OCI-LY7 (cell line): Measurements from ENCODE around the gene OCLN. TPM values are rescaled to one million over a fixed set of nuclear protein-coding genes. Genes with fewer than 3 reads are reported as not detected.

Experiments used
- BruUV-seq: library from RNA; stranded (reverse); fragments of 400-500 nt; replicated peaks from 2 replicates; lab custom pipeline; 2021; lab: Mats Ljungman, UMichigan
- CTCF ChIA-PET: fragments of 300-600 bp; sonication (Branson Sonifier 250); formaldehyde crosslinking; loops from one replicate; lab custom pipeline; 2022; ENCODE audit warnings: antibody characterized with exemption; ENCODE audit not compliant: unreplicated experiment; lab: Charles Lee
- POLR2A ChIA-PET: fragments of 300-600 bp; sonication (Branson Sonifier 250); formaldehyde crosslinking; loops from one replicate; lab custom pipeline; 2022; ENCODE audit warnings: antibody characterized with exemption; lab: Charles Lee
- DNase-seq: peaks from one replicate; pipeline ENCODE4 v3.0.0-alpha.2; 2015; ENCODE audit warnings: low spot score
- H2AFZ ChIP-seq: fragments of 200-600 bp; sonication (generic), shearing (Covaris generic); 2 replicates; pipeline ENCODE4 v1.6.1; 2014; ENCODE audit warnings: mild to moderate bottlenecking, antibody characterized with exemption, low read length, moderate library complexity
- H3K27ac ChIP-seq: fragments of 200-600 bp; sonication (generic); 2 replicates; pipeline ENCODE4 v1.5.1; 2014; ENCODE audit warnings: mixed run types, low read depth, mild to moderate bottlenecking, moderate library complexity, low read length, inconsistent platforms; ENCODE audit not compliant: poor library complexity, severe bottlenecking
- H3K36me3 ChIP-seq: fragments of 200-600 bp; sonication (generic); 2 replicates; pipeline ENCODE4 v1.6.1; 2014; ENCODE audit warnings: mild to moderate bottlenecking, antibody characterized with exemption, low read length, moderate library complexity, mixed read lengths; ENCODE audit not compliant: insufficient read depth
- H3K4me1 ChIP-seq: fragments of 200-600 bp; sonication (generic); 2 replicates; pipeline ENCODE4 v1.5.1; 2014; ENCODE audit warnings: mild to moderate bottlenecking, low read length; ENCODE audit not compliant: insufficient read depth, poor library complexity, severe bottlenecking
- H3K4me2 ChIP-seq: fragments of 200-600 bp; sonication (generic); 2 replicates; pipeline ENCODE4 v1.6.1; 2014; ENCODE audit warnings: mild to moderate bottlenecking, low read length
- H3K4me3 ChIP-seq: fragments of 200-600 bp; sonication (generic); 2 replicates; pipeline ENCODE4 v1.5.1; 2014; ENCODE audit warnings: mild to moderate bottlenecking, low read depth, low read length; ENCODE audit not compliant: poor library complexity, severe bottlenecking
- H3K79me2 ChIP-seq: fragments of 200-600 bp; sonication (generic); 2 replicates; pipeline ENCODE4 v1.6.1; 2016; ENCODE audit warnings: low read depth, mild to moderate bottlenecking, low read length, moderate library complexity, mixed read lengths; ENCODE audit not compliant: insufficient read depth
- H3K9me2 ChIP-seq: fragments of 200-600 bp; sonication (generic); 2 replicates; pipeline ENCODE4 v1.6.1; 2016; ENCODE audit warnings: mild to moderate bottlenecking, low read length, mixed read lengths; ENCODE audit not compliant: insufficient read depth
- H3K9me3 ChIP-seq: fragments of 200-600 bp; sonication (generic); 2 replicates; pipeline ENCODE4 v1.6.1; 2014; ENCODE audit warnings: mild to moderate bottlenecking, mixed run types, low read length, mixed read lengths
- H4K20me1 ChIP-seq: fragments of 200-600 bp; sonication (generic); 2 replicates; pipeline ENCODE4 v1.6.1; 2014; ENCODE audit warnings: mild to moderate bottlenecking, antibody characterized with exemption, low read length, moderate library complexity, mixed read lengths; ENCODE audit not compliant: insufficient read depth
- EZH2phosphoT487 ChIP-seq: fragments of 200-600 bp; sonication (generic); IDR thresholded peaks from 2 replicates; pipeline ENCODE4 v1.6.1; 2018; ENCODE audit warnings: low read depth, borderline replicate concordance, mild to moderate bottlenecking, mixed run types, antibody characterized with exemption, low read length, moderate library complexity, mixed read lengths
- intact Hi-C: fragments of 100-400 bp; cut with micrococcal nuclease; formaldehyde crosslinking; loops from one replicate; pipeline ENCODE4 v1.10.0; 2022; ENCODE audit not compliant: unreplicated experiment
- total RNA-seq, 2 experiments: library from RNA; depleted of rRNA in 1 of 2; stranded (reverse); fragments of >200 nt in 1 of 2; shearing (Covaris generic) in 1 of 2; gene quantifications; 2 replicates each; pipeline ENCODE4 v1.2.3, GENCODE V29; 2014 to 2022
- TF ChIP-seq, protein P1 (sequence below): fragments of 200-600 bp; sonication (generic); conservative IDR thresholded peaks from 2 replicates; pipeline ENCODE4 v1.5.1; 2014; ENCODE audit warnings: mild to moderate bottlenecking, antibody characterized with exemption, low read length, moderate library complexity, mixed read lengths

OCLN gene
- total RNA-seq, 2 experiments from 2014 or later, result 0.50 to 1.1 TPM

DNA sequence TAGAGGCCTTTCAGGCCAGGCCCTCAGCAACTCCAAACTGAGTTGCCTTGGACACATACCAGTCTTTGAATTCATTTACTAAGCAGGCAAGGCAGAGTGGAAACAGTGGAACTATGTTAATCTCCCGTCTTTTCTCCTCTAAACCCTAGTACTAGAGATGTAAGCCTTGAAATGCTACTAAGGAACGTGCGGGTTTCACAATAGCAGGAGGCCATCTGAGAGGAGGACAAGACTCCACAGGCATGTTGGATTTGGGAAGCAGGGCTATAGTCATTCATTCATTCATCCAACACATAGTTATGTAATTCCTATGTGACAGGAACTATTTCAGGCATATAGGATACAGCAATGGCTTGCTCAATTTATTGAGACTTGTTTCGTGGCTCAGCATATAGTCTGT, 3.3 kb upstream of the OCLN start:
- CTCF ChIA-PET, result no interaction called here
- no peaks in the 10 kb centered on the region for H3K9me2 ChIP-seq
- no peak overlapping the region for H3K4me3 ChIP-seq
- DNase-seq, result no peak
- no peak overlapping the region for H3K27ac ChIP-seq
- H4K20me1 ChIP-seq, result no peaks in the 10 kb centered on the region
- no peaks in the 10 kb centered on the region for H3K9me3 ChIP-seq
- intact Hi-C loops, result no loop called here
- no peaks in the 10 kb centered on the region for H3K4me1 ChIP-seq
- H3K4me2 ChIP-seq, result no peak overlapping the region
- POLR2A ChIA-PET, result no interaction called here
- TF ChIP-seq, protein P1, sequence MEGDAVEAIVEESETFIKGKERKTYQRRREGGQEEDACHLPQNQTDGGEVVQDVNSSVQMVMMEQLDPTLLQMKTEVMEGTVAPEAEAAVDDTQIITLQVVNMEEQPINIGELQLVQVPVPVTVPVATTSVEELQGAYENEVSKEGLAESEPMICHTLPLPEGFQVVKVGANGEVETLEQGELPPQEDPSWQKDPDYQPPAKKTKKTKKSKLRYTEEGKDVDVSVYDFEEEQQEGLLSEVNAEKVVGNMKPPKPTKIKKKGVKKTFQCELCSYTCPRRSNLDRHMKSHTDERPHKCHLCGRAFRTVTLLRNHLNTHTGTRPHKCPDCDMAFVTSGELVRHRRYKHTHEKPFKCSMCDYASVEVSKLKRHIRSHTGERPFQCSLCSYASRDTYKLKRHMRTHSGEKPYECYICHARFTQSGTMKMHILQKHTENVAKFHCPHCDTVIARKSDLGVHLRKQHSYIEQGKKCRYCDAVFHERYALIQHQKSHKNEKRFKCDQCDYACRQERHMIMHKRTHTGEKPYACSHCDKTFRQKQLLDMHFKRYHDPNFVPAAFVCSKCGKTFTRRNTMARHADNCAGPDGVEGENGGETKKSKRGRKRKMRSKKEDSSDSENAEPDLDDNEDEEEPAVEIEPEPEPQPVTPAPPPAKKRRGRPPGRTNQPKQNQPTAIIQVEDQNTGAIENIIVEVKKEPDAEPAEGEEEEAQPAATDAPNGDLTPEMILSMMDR, result no peak
- no peak for TF ChIP-seq EZH2phosphoT487
- no TSS peak for BruUV-seq
- no peaks in the 10 kb centered on the region for H3K36me3 ChIP-seq
- H2AFZ ChIP-seq, result no peak overlapping the region
- H3K79me2 ChIP-seq, result no peaks in the 10 kb centered on the region

DNA sequence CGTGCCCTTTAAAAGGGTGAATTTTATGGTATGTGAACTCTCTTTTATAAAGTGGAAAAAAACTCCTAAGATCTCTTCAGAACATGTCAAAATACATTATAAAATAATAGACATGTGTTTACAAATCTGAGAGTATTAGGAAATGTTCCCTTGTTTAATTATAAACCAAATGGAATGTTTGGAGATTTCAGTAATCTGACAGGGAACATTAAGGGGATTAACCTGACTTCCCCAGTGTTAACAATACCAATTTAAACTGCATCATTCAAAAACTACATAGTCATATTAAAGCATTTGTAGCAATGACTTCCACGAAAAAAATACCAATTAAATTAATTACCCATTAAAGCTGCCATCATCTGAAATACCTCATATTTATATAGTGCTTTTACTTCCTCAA, 1.6 kb upstream of the OCLN start:
- H3K4me3 ChIP-seq, result no peak overlapping the region
- no peak overlapping the region for H2AFZ ChIP-seq
- DNase-seq, result no peak
- H3K9me2 ChIP-seq, result no peaks in the 10 kb centered on the region
- TF ChIP-seq, protein P1, result no peak
- TF ChIP-seq EZH2phosphoT487, result no peak
- CTCF ChIA-PET, result no interaction called here
- H3K4me1 ChIP-seq, result no peaks in the 10 kb centered on the region
- H4K20me1 ChIP-seq, result no peaks in the 10 kb centered on the region
- no peaks in the 10 kb centered on the region for H3K36me3 ChIP-seq
- no peaks in the 10 kb centered on the region for H3K79me2 ChIP-seq
- H3K9me3 ChIP-seq, result no peaks in the 10 kb centered on the region
- POLR2A ChIA-PET, result no interaction called here
- BruUV-seq, result no TSS peak
- intact Hi-C loops, result no loop called here
- no peak overlapping the region for H3K4me2 ChIP-seq
- no peak overlapping the region for H3K27ac ChIP-seq

DNA sequence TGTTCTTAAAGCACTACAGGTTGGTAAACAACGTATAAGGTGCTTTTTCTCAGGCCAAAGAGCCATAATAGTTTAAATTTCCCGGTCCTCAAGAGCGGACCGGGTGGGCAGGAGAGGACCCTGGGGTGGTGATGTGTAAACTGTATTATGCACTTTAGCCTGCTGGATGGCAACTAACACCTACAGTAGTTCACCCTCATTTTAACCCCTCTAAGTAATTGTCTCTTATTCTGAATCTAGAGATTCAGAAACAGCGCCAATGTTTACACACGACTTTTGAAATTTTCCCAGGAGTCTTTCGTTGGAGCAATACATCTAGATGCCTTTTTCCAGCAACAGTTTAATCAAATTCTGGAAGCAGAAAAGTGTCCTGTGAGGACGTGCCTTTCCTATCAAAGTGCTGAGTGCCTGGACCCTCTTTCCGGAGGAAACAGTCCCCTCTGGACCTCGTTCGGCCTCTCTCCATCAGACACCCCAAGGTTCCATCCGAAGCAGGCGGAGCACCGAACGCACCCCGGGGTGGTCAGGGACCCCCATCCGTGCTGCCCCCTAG, 676 bp upstream of the OCLN start:
- no peaks in the 10 kb centered on the region for H3K4me1 ChIP-seq
- TF ChIP-seq, protein P1, result no peak
- no peak for TF ChIP-seq EZH2phosphoT487
- no peak overlapping the region for H2AFZ ChIP-seq
- no peak overlapping the region for H3K4me3 ChIP-seq
- CTCF ChIA-PET, result no interaction called here
- H3K79me2 ChIP-seq, result no peaks in the 10 kb centered on the region
- intact Hi-C loops, result no loop called here
- H3K4me2 ChIP-seq, result no peak overlapping the region
- BruUV-seq, result no TSS peak
- no peaks in the 10 kb centered on the region for H3K36me3 ChIP-seq
- H4K20me1 ChIP-seq, result no peaks in the 10 kb centered on the region
- H3K9me2 ChIP-seq, result no peaks in the 10 kb centered on the region
- no peak for DNase-seq
- POLR2A ChIA-PET, result no interaction called here
- H3K27ac ChIP-seq, result no peak overlapping the region
- H3K9me3 ChIP-seq, result no peaks in the 10 kb centered on the region
